GM12875 (cell line): ENCODE results near the gene NEURL2.

Experiments used
- H3K4me3 ChIP-seq: one replicate; pipeline ENCODE4 v1.5.1; 2011; ENCODE audit warnings: low read depth, low read length, control low read depth
- CTCF ChIP-seq: IDR thresholded peaks from 2 replicates; pipeline ENCODE4 v1.5.1; 2011; ENCODE audit warnings: low read depth, mild to moderate bottlenecking, control low read depth, inconsistent platforms, low read length, moderate library complexity, borderline replicate concordance; ENCODE audit not compliant: insufficient read depth

The NEURL2 gene

GRCh38 chr20:45896641-45897161 lies 5.7 kb upstream of the NEURL2 start:
- no peak for TF ChIP-seq CTCF
- H3K4me3 ChIP-seq = no peak overlapping the region

GRCh38 chr20:45894797-45895196 lies 3.8 kb upstream of the NEURL2 start:
- H3K4me3 ChIP-seq = no peak overlapping the region
- TF ChIP-seq CTCF = no peak

GRCh38 chr20:45893831-45894230 lies 2.8 kb upstream of the NEURL2 start:
- no peak for TF ChIP-seq CTCF
- no peak overlapping the region for H3K4me3 ChIP-seq

GRCh38 chr20:45892828-45893500 lies 2.0 kb upstream of the NEURL2 start:
- TF ChIP-seq CTCF = no peak
- no peak overlapping the region for H3K4me3 ChIP-seq

GRCh38 chr20:45892049-45892825 lies 1.2 kb upstream of the NEURL2 start:
- H3K4me3 ChIP-seq = peak overlapping the region; percentile 84
- TF ChIP-seq CTCF = 0 out of 2 replicates have a peak, but pooled peaks have one; percentile 1

GRCh38 chr20:45890077-45890984 lies 677 bp downstream of the NEURL2 start:
- peak; percentile 47; the same call in 1 of the 2 replicates for TF ChIP-seq CTCF
- peak overlapping the region; percentile 84 for H3K4me3 ChIP-seq
